GM18526 (cell line): ENCODE data around the gene NR5A1.

Experiments used
- POLR2A ChIP-seq: IDR thresholded peaks from 3 replicates; pipeline ENCODE4 v1.6.1; 2011; ENCODE audit not compliant: insufficient read length; ENCODE audit errors: extremely low read depth

The NR5A1 gene

GRCh38 chr9:124469011-124469832 lies 38.0 kb downstream of the NR5A1 start:
- TF ChIP-seq POLR2A: no peak

DNA sequence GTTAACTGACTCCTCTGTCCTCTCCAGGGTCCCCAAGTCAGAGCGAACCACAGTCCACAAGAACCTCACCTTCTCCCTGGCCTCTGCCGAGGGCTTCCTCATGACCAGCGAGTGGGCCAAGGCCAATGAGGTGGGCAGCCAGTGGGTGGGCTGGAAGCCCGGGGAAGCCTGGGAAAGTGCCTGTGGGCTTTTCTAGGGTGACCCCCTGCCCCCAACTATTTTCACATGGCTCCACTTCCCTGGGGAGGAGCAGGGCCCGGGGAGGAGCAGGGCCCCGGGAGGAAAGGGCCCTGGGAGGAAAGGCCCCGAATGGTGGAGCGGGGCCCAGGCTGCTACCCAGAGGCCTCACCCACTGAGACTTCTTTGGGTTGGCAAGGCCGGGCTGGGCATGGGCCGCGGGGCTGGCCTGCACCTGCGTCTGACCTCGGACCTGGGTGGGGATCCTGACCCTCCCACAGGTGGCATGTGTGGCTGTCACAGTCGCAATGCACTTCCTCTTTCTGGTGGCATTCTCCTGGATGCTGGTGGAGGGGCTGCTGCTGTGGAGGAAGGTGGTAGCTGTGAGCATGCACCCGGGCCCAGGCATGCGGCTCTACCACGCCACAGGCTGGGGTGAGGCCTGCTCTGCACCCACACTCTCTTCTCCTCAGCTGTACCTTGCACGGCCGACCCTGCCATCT lies 39.0 kb downstream of the NR5A1 start:
- TF ChIP-seq POLR2A: no peak

GRCh38 chr9:124467410-124468060 lies 39.7 kb downstream of the NR5A1 start:
- no peak for TF ChIP-seq POLR2A

GRCh38 chr9:124465736-124466135 lies 41.5 kb downstream of the NR5A1 start:
- no peak for TF ChIP-seq POLR2A

- no peak for TF ChIP-seq POLR2A
Measured at GRCh38 chr9:124462739-124463138, 44.5 kb downstream of the NR5A1 start.

DNA sequence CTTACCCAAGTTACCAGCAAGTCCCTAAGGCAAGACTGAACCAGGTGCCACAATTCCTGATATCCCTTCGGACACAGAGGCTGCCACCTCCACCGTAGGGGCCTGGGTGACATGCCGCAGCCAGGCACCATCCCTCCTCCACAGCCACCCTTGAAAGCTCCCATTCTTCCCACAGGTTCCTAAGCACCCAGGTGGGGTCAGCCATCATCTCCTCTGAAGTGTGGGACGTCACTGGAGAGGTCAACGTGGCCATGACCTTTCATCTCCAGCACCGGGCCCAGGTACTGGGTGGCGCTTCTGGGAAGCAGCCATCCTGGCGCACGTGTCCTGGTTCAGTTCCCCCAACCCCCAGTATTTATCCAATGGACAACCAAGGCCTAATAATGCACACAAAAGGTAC lies 48.8 kb downstream of the NR5A1 start:
- no peak for TF ChIP-seq POLR2A

DNA sequence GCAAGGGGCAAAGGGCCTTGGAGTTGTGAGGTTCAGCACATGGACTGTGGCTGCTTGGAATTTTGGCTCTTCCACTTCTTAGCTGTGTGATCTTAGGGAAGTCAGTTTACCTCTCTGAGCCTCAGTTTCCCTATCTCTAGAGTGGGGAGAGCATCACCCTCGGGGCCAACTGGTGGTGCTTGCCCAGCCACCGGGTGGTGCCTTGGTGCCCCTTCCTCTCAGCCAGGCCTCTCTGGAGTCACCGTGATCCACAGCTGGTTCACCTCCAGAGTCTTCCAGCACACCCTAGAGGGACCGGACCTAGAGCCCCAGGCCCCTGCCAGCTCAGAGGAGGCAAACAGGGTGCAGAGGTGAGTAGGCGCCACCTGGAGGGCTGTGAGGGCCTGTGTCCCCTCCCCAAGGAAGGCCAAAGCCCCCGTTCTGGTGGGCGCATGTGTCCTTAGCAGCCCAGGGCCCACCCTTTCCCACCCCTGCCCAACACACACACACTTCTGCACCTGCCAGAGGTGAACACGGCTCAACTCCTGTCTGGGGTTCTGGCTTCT lies 49.2 kb downstream of the NR5A1 start:
- TF ChIP-seq POLR2A: no peak

DNA sequence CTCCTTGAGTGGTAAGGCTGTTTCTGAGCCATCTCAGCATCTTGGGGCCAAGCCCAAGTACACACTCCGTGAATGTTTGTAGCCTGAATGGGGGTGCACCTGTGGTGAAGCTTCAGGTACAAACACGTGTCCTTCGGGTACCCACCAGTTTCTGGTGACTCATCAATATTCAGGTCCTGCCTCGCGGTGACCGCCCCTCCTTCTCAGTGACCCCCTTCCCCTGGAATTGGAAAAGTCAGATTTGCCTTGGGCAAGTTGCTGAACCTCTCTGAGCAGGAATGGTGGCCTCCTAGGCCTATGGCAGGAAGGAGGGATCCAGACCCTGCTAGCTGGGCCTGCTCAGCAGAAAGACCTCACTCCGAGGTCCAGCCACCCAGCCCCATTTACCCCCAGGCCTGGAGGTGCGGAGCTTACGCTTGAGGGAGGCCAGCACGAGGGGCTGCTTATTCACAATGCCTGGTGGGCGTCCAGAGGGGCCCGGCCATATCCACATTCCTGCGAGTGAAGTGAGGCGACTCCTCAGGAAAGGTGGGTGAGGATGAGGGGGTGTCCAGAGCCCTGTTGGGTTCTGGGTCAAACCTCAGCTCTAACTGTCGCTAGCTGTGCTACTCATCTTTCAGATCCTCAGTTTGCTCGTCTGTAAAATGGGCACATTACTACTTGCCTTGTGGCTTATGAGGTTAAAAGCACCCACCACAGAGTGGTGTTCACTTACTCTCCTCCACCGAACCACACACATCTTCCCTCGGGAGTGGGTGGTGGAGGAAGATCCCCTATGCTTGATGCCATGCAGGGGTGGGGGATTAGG lies 49.9 kb downstream of the NR5A1 start:
- no peak for TF ChIP-seq POLR2A

DNA sequence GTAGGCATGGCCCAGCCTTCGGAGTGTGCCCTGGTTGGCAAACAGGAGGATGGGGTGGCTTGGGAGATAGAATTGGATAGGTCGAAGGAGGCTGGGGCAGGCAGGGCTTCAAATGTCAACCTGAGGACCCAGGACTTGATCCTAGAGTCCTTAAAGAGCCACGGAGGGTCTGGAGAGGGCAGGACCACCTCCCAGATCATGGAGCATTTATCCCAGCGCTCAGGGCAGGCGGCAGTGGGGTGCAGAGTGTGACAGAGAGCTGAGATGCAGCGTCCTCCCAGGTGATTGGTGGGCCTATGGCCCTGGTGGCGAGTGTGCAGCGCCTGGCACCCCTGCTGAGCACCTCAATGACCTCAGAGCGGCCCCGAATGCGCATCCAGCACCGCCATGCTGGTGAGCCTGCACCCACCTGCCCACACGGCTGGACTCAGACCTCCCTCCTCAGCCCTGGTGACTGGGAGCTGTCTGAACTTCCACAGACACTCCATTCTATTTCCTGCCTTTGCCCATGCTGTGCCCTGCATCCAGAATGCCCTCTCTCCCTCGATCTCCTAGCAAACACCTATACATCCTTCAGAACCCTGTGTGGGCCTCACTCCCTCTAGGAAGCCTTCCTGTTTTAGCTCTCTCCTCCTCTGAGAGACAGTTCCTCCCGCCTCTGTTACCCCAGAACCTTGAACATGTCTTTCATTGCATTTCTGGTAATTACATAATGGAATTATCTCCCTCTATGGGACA lies 50.7 kb downstream of the NR5A1 start:
- no peak for TF ChIP-seq POLR2A

GRCh38 chr9:124455820-124456219 lies 51.4 kb downstream of the NR5A1 start:
- no peak for TF ChIP-seq POLR2A

- TF ChIP-seq POLR2A: no peak
Measured at GRCh38 chr9:124454791-124455443, 52.3 kb downstream of the NR5A1 start.

- no peak for TF ChIP-seq POLR2A
Measured at GRCh38 chr9:124454296-124454695, 52.9 kb downstream of the NR5A1 start.

DNA sequence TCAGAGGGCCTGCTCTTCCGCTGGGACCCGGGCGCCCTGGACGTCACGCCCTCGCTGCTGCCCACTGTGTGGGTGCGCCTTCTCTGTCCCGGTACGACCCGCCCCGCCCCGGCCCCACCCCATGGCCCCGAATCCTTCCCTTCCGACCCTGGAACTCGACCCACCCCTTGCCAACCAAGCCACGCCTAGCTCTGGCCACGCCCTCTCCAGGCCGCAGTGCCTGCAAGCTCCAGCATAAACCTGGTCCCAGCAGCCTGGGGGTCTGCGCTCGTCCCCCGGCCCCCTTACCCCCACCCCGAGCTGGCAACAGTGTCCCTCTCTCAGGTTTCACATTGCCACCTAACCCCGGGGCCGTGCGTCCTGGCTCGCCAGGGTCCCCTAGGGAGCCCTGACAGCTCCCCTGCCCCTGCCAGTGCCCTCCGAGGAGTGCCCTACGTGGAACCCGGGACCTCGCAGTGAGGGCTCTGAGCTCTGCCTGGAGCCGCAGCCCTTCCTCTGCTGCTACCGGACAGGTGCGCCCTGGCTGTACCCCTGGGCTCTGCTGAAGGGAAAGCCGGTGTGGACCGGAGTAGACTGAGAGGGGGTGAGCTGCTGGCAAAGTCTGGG lies 53.5 kb downstream of the NR5A1 start:
- TF ChIP-seq POLR2A: no peak
